Measurements from ENCODE around the gene PGAP2.

- TF ChIP-seq, protein P1, sequence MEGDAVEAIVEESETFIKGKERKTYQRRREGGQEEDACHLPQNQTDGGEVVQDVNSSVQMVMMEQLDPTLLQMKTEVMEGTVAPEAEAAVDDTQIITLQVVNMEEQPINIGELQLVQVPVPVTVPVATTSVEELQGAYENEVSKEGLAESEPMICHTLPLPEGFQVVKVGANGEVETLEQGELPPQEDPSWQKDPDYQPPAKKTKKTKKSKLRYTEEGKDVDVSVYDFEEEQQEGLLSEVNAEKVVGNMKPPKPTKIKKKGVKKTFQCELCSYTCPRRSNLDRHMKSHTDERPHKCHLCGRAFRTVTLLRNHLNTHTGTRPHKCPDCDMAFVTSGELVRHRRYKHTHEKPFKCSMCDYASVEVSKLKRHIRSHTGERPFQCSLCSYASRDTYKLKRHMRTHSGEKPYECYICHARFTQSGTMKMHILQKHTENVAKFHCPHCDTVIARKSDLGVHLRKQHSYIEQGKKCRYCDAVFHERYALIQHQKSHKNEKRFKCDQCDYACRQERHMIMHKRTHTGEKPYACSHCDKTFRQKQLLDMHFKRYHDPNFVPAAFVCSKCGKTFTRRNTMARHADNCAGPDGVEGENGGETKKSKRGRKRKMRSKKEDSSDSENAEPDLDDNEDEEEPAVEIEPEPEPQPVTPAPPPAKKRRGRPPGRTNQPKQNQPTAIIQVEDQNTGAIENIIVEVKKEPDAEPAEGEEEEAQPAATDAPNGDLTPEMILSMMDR (IDR thresholded peaks at IDR 0.05; ENCODE audit: extremely low read depth in 1 of 2, insufficient read depth in 1 of 2, low read depth in 1 of 2, low read length in 2 of 2): peak; percentile 53 to 83
- TF ChIP-seq POLR2A (IDR thresholded peaks at IDR 0.05; ENCODE audit: low read depth, low read length) (no peak), EZH2 (IDR thresholded peaks at IDR 0.05; ENCODE audit: borderline replicate concordance, low read depth, low read length, severe bottlenecking) (no peak)
Measured at GRCh38 chr11:3807909-3808860, at the start of gene PGAP2.

Measured in endothelial cell of umbilical vein (primary cell).